HepG2 (cell line): ENCODE results near the gene RWDD2A. TPM values are rescaled to one million over a fixed set of nuclear protein-coding genes. Genes with fewer than 3 reads are reported as not detected.

ENCODE experiments used
- ATAC-seq: fragments of 200-7000 bp; cut with Tn5 transposase; 3 replicates; pipeline ENCODE4 v1.9.1; 2020; ENCODE audit warnings: mild to moderate bottlenecking, moderate library complexity
- BruUV-seq: library from RNA; stranded (reverse); fragments of 400-500 nt; replicated peaks from 2 replicates; lab custom pipeline; 2021; lab: Mats Ljungman, UMichigan
- CTCF ChIA-PET: fragments of 300-600 bp; formaldehyde crosslinking; extraction: SDS; loops from one replicate; lab custom pipeline; 2021; ENCODE audit warnings: low total read pairs, inconsistent platforms, low intra/inter-chr PET ratio; lab: Yijun Ruan, JAX
- POLR2A ChIA-PET: fragments of 350-600 bp; sonication (Branson Sonifier 250); formaldehyde crosslinking; loops from one replicate; lab custom pipeline; 2020; ENCODE audit warnings: antibody characterized with exemption, inconsistent platforms; lab: Yijun Ruan, JAX
- DNase-seq: peaks from one replicate; pipeline ENCODE4 v3.0.0-alpha.2; 2015; ENCODE audit warnings: low spot score
- FAIRE-seq: peaks from 3 replicates; lab custom pipeline; 2011; peaks lifted over from hg19 to GRCh38; lab: Jason Lieb, UNC
- H2AFZ ChIP-seq: one replicate; pipeline ENCODE4 v1.6.1; 2011; ENCODE audit warnings: low read length, inconsistent platforms
- H3K27ac ChIP-seq: fragments of 300-600 bp; 3 replicates; pipeline ENCODE4 v1.8.0; 2011; ENCODE audit warnings: mixed run types, mild to moderate bottlenecking, mixed read lengths, low read length, inconsistent platforms; ENCODE audit not compliant: insufficient read depth; ENCODE audit errors: extremely low read length
- H3K27me3 ChIP-seq, 2 experiments: fragments of 200-600 bp in 1 of 2; 2 replicates in 1 of 2; 3 replicates in 1 of 2; pipeline versions ENCODE4 v1.6.0 to v1.8.0; 2011; ENCODE audit warnings: low read length in 2 of 2, mild to moderate bottlenecking in 2 of 2, moderate library complexity in 2 of 2, inconsistent platforms in 1 of 2; ENCODE audit not compliant: insufficient read depth in 2 of 2, control insufficient read depth in 1 of 2
- H3K36me3 ChIP-seq, 2 experiments: fragments of 200-600 bp in 1 of 2; replicated peaks in 1 of 2; 2 replicates in 1 of 2; 3 replicates in 1 of 2; pipeline versions ENCODE4 v1.5.1 to v1.8.0; 2011; ENCODE audit warnings: low read length in 2 of 2, inconsistent platforms in 1 of 2; ENCODE audit not compliant: insufficient read depth in 2 of 2, control insufficient read depth in 1 of 2
- H3K4me1 ChIP-seq: 2 replicates; pipeline ENCODE4 v1.5.1; 2012; ENCODE audit warnings: low read length, inconsistent platforms; ENCODE audit not compliant: insufficient read depth
- H3K4me2 ChIP-seq: 2 replicates; pipeline ENCODE4 v1.6.0; 2011; ENCODE audit warnings: low read depth, low read length, inconsistent platforms
- H3K4me3 ChIP-seq, 3 experiments: fragments of 200-600 bp in 1 of 3; sonication (generic), shearing (Covaris generic) in 1 of 3; replicated peaks in 1 of 3; 2 replicates each; pipeline ENCODE4 v1.5.1; 2011 to 2016; ENCODE audit warnings: low read length in 3 of 3, inconsistent platforms in 2 of 3, low read depth in 2 of 3, mild to moderate bottlenecking in 2 of 3, control low read depth in 1 of 3, mixed read lengths in 1 of 3; ENCODE audit not compliant: insufficient read depth in 1 of 3
- H3K79me2 ChIP-seq: one replicate; pipeline ENCODE4 v1.6.1; 2011; ENCODE audit warnings: low read length, inconsistent platforms; ENCODE audit not compliant: insufficient read depth
- H3K9ac ChIP-seq: 2 replicates; pipeline ENCODE4 v1.6.0; 2011; ENCODE audit warnings: mild to moderate bottlenecking, low read depth, low read length, inconsistent platforms; ENCODE audit not compliant: insufficient read depth
- H3K9me3 ChIP-seq: 2 replicates; pipeline ENCODE4 v1.5.1; 2012; ENCODE audit warnings: mild to moderate bottlenecking, low read length
- H4K20me1 ChIP-seq: 2 replicates; pipeline ENCODE4 v1.6.0; 2011; ENCODE audit warnings: inconsistent platforms, mild to moderate bottlenecking, low read length, moderate library complexity; ENCODE audit not compliant: insufficient read depth
- ARID5B ChIP-seq: IDR thresholded peaks from 2 replicates; pipeline ENCODE4 v1.4.0; 2020; ENCODE audit warnings: mild to moderate bottlenecking, missing genetic modification reagents
- DPF2 ChIP-seq: sonication (generic); formaldehyde crosslinking; IDR thresholded peaks from 2 replicates; pipeline ENCODE4 v1.4.0; 2020; ENCODE audit warnings: mild to moderate bottlenecking, low read depth, missing genetic modification reagents, borderline replicate concordance
- ETV6 ChIP-seq: sonication (generic); formaldehyde crosslinking; conservative IDR thresholded peaks from 2 replicates; pipeline ENCODE4 v1.4.0; 2020; ENCODE audit warnings: missing genetic modification reagents
- KMT2B ChIP-seq: IDR thresholded peaks from 2 replicates; pipeline ENCODE4 v1.6.1; 2016; ENCODE audit warnings: missing genetic modification reagents, missing compliant biosample characterization
- TAF15 ChIP-seq: fragments of 200-400 bp; formaldehyde crosslinking; IDR thresholded peaks from one replicate; pipeline ENCODE4 v1.6.1; 2018; ENCODE audit warnings: mild to moderate bottlenecking, low read depth, low read length; ENCODE audit not compliant: poor library complexity, severe bottlenecking
- ZC3H4 ChIP-seq: sonication (generic); formaldehyde crosslinking; IDR thresholded peaks from 2 replicates; pipeline ENCODE4 v1.4.0; 2020; ENCODE audit warnings: missing genetic modification reagents, borderline replicate concordance
- WGBS: methylation state at CpG from one replicate; pipeline ENCODE4 v1.1.6; 2017; ENCODE audit warnings: low lambda C conversion rate; 5-methylcytosine and 5-hydroxymethylcytosine counted together
- in situ Hi-C: cut with HindIII; loops from 2 replicates; pipeline ENCODE4 v1.10.0; 2017; ENCODE audit warnings: low pct_unique_long_range_greater_than_20kb; ENCODE audit not compliant: extremely low pct_ligation_motif_present
- intact Hi-C: fragments of 100-400 bp; cut with micrococcal nuclease; formaldehyde crosslinking; loops from one replicate; pipeline ENCODE4 v1.10.0; 2022; ENCODE audit not compliant: unreplicated experiment
- polyA plus RNA-seq, 8 experiments: library from polyadenylated mRNA; depleted of rRNA in 3 of 8; stranded (reverse) in 7 of 8; unstranded in 1 of 8; fragments of >200 nt; fragmentation: Illumina TruSeq in 4 of 8; extraction: Trizol in 4 of 8; gene quantifications; 2 replicates each; pipeline versions ENCODE4 v1.2.1 to v1.2.3, GENCODE V29; 2011 to 2016; ENCODE audit warnings: low read depth in 4 of 8, missing spikeins in 1 of 8, mixed read lengths in 1 of 8; ENCODE audit not compliant: insufficient read depth in 1 of 8
- total RNA-seq, 5 experiments: library from RNA; depleted of rRNA; stranded (reverse); fragments of >200 nt; fragmentation: Illumina TruSeq; extraction: Trizol; gene quantifications; 2 replicates each; pipeline ENCODE4 v1.2.3, GENCODE V29; 2016; ENCODE audit warnings: low read depth in 1 of 5

Gene RWDD2A
- total and polyA plus RNA-seq, 2 of the 13 experiments (the other 11 are each of a cell fraction or from before 2014, with no cell fraction given): 5.3 to 8.1 TPM

- TF ChIP-seq ZC3H4 (CRISPR knock-in tag): no peak
- TF ChIP-seq DPF2 (CRISPR knock-in tag): no peak
- TF ChIP-seq ETV6 (CRISPR knock-in tag): no peak
- TF ChIP-seq KMT2B: no peak
- no peak for TF ChIP-seq TAF15
These were observed 5.5 kb downstream of the RWDD2A start (continued) for GRCh38 chr6:83198486-83199172.

- H3K27ac ChIP-seq: no peak overlapping the region
- POLR2A ChIA-PET: no interaction called here
- H4K20me1 ChIP-seq: no peaks in the 10 kb centered on the region
- no peak overlapping the region for H3K4me3 ChIP-seq
- H2AFZ ChIP-seq: no peak overlapping the region
- no peak overlapping the region for H3K4me2 ChIP-seq
- no peak for TF ChIP-seq ARID5B (CRISPR knock-in tag)
- TF ChIP-seq, all 625 proteins: peak for 0
- Histone ChIP-seq H3K4me1 (peaks cover 15% of the 10 kb centered on the region), H3K9ac (no peak overlapping the region), H3K9me3 (no peaks in the 10 kb centered on the region), H3K27me3 (no peaks in the 10 kb centered on the region; a peak in 1 of 5 replicates), H3K79me2 (peaks cover 3% of the 10 kb centered on the region), H3K36me3 (peaks cover 2 to 15% of the 10 kb centered on the region in 2 experiments)
- ATAC-seq (no peak), DNase-seq (no peak), FAIRE-seq (no peak)
- intact Hi-C loops: no loop called here
- CTCF ChIA-PET: no interaction called here
- 88% methylated on average over 5 of the region's 5 CpGs for WGBS
- in situ Hi-C loops: loop anchor here (25.0 kb wide), 1 partner anchor 962 kb away; the partner anchor contains the start of gene IBTK
- BruUV-seq: no TSS peak
These were observed 6.2 kb downstream of the RWDD2A start for GRCh38 chr6:83199173-83199862.
